Peyer's patch (tissue), 4 donors: ENCODE measurements around the gene CHST6. TPM values are rescaled to one million over a fixed set of nuclear protein-coding genes. Genes with fewer than 3 reads are reported as not detected.
A peak's percentile ranks its signal among the peaks of the same experiment; 100 is the strongest.
"Not testable (repeated sequence)": the region's sequence is repeated elsewhere in the genome, so short reads cannot be mapped to it uniquely, and the experiment has no call there.

Source experiments
- DNase-seq, 3 donors: peaks; one replicate each; pipeline ENCODE4 v3.0.0-alpha.2; 2017 to 2019
- H3K27ac ChIP-seq, 4 donors: fragments of 200-600 bp; sonication (generic); one replicate each; pipeline ENCODE4 v1.5.1; 2016 to 2019
- H3K27me3 ChIP-seq, 2 donors: fragments of 200-600 bp; sonication (generic); one replicate each; pipeline ENCODE4 v1.5.1; 2019
- H3K36me3 ChIP-seq, 3 donors: fragments of 200-600 bp; sonication (generic); one replicate each; pipeline ENCODE4 v1.5.1; 2016 to 2019
- H3K4me1 ChIP-seq, 4 donors: fragments of 200-600 bp; sonication (generic); one replicate each; pipeline ENCODE4 v1.5.1; 2016 to 2019
- H3K4me3 ChIP-seq, 4 donors: fragments of 200-600 bp; sonication (generic); 1 replicate in 3 of 4; 2 replicates in 1 of 4; pipeline ENCODE4 v1.5.1; 2016 to 2019; ENCODE audit warnings: mild to moderate bottlenecking in 1 of 4
- H3K9me3 ChIP-seq, 4 donors: fragments of 200-600 bp; sonication (generic); one replicate each; pipeline ENCODE4 v1.5.1; 2016 to 2019; ENCODE audit warnings: mild to moderate bottlenecking in 1 of 4
- CTCF ChIP-seq, 6 experiments: fragments of 450-650 bp in 4 of 6; fragments of 200-600 bp in 2 of 6; sonication (generic) in 1 of 6; IDR thresholded peaks; one replicate each; pipeline ENCODE4 v1.5.1; 2017 to 2019; ENCODE audit warnings: antibody characterized with exemption in 6 of 6, mild to moderate bottlenecking in 3 of 6, moderate library complexity in 1 of 6
- POLR2A ChIP-seq, 2 donors: fragments of 450-650 bp; IDR thresholded peaks; one replicate each; pipeline ENCODE4 v1.5.1; 2017; ENCODE audit warnings: antibody characterized with exemption in 2 of 2, mild to moderate bottlenecking in 2 of 2, moderate library complexity in 2 of 2
- total RNA-seq, 4 donors: library from RNA; depleted of rRNA; stranded (reverse); fragments of >200 nt; gene quantifications; one replicate each; pipeline ENCODE4 v1.1.0, GENCODE V29; 2016

The CHST6 gene
- total RNA-seq, 4 donors from 2014 or later: 12.8 to 50.2 (median 22.3) TPM; not detected in 1

- H3K27ac ChIP-seq: no peak overlapping the region
- no peak for DNase-seq
- H3K27me3 ChIP-seq: no peaks in the 10 kb centered on the region
- H3K9me3 ChIP-seq: no peaks in the 10 kb centered on the region
- H3K36me3 ChIP-seq: peaks cover 0 to 10% (median 0%) of the 10 kb centered on the region in 3 donors
- H3K4me1 ChIP-seq: no peaks in the 10 kb centered on the region
- TF ChIP-seq CTCF (IDR thresholded peaks at IDR 0.05) (no peak), POLR2A (IDR thresholded peaks at IDR 0.05) (no peak)
- H3K4me3 ChIP-seq: no peak overlapping the region
Measured at GRCh38 chr16:75443298-75443697, 51.9 kb downstream of the CHST6 start.

- peak; percentile 66 to 85 (median 69) for DNase-seq
- TF ChIP-seq POLR2A (IDR thresholded peaks at IDR 0.05): peak in 1 of 2 donors; percentile 17
- TF ChIP-seq CTCF (IDR thresholded peaks at IDR 0.05): peak in 2 of 6 experiments; percentile 2 to 22
Measured at GRCh38 chr16:75433732-75434413, 61.4 kb downstream of the CHST6 start.

DNA sequence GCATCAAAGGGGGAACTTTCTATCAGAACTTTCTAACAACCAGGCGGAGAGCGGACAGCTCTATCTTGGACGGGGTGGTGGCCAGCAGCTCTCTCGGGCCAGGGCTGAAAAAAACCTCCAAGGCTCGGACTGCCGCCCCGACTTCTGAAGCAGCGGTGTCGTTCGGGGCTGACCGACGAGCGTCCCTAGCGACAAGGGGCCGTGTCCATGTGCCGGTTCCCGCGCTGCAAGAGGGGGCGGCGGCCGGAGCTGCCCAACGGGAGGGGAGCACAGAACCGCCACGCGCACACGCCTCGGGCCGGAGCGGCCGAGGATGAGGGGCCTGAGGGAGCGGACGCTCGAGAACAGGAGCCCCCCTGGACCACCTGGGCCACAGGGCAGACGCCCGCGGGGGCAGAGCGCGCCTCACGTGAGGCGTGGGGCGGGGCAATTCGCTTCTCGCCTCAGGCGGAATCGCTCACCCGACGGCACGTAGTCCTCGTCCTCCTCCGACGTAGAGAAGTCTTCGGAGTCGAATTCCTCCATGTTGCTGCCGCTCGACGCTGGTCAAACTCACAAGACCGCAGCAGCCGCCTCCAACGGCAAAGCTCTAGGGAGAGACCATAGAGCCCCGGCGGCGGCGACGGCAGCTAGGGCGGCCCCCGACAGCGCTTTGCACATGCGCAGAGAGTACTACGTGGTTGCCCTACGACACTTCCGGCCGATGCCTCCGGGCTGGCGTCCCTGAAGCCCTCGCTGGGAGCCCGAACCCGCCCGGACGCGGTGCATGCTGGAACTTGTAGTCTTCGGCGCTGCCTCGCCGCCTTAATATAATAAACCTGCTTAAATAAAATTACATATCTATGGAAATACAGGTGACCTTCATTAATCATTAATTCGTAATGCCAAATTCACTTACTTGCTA lies 62.2 kb downstream of the CHST6 start, which contains the start of gene CFDP1:
Gene CFDP1 (minus strand): TSS at position 676 of the 904 bp plus-strand sequence. CDS start 151 bp downstream, at position 525.
- TF ChIP-seq CTCF (IDR thresholded peaks at IDR 0.05) (peak in 2 of 6 experiments; percentile 8 to 26), POLR2A (IDR thresholded peaks at IDR 0.05) (peak; percentile 71 to 74)
- H3K27ac ChIP-seq: peak within 1 kb of the TSS; percentile 85 to 98 (median 94)

More at GRCh38 chr16:75433732-75434413, 61.4 kb downstream of the CHST6 start:
- no peaks in the 10 kb centered on the region for H3K9me3 ChIP-seq
- H3K27ac ChIP-seq: peak overlapping the region; percentile 85 to 98 (median 94)
- H3K36me3 ChIP-seq: no peaks in the 10 kb centered on the region
- no peaks in the 10 kb centered on the region for H3K27me3 ChIP-seq
- peak overlapping the region; percentile 68 to 95 (median 82) for H3K4me3 ChIP-seq
- peaks cover 0 to 20% (median 0%) of the 10 kb centered on the region in 4 donors for H3K4me1 ChIP-seq

GRCh38 chr16:75429621-75430403 lies 65.4 kb downstream of the CHST6 start:
- H3K27me3 ChIP-seq: no peaks in the 10 kb centered on the region
- no peaks in the 10 kb centered on the region for H3K9me3 ChIP-seq
- H3K27ac ChIP-seq: no peak overlapping the region
- no peak for DNase-seq
- no peaks in the 10 kb centered on the region for H3K36me3 ChIP-seq
- no peak for TF ChIP-seq CTCF (IDR thresholded peaks at IDR 0.05)
- TF ChIP-seq POLR2A (IDR thresholded peaks at IDR 0.05): no peak
- peaks cover 0 to 20% (median 0%) of the 10 kb centered on the region in 4 donors for H3K4me1 ChIP-seq
- no peak overlapping the region for H3K4me3 ChIP-seq

More for the DNA sequence above, 62.2 kb downstream of the CHST6 start, which contains the start of gene CFDP1:
- H3K27me3 ChIP-seq: no peaks in the 10 kb centered on the region
- DNase-seq: peak; percentile 93 to 98 (median 97)
- H3K4me3 ChIP-seq: peak within 1 kb of the TSS; percentile 68 to 95 (median 82)
- H3K36me3 ChIP-seq: no peaks in the 10 kb centered on the region
- H3K4me1 ChIP-seq: peaks cover 0 to 20% (median 0%) of the 10 kb centered on the region in 4 donors
- no peaks in the 10 kb centered on the region for H3K9me3 ChIP-seq

- H3K27me3 ChIP-seq, H3K4me1 ChIP-seq, H3K27ac ChIP-seq, H3K9me3 ChIP-seq, H3K4me3 ChIP-seq, H3K36me3 ChIP-seq, DNase-seq: not testable (repeated sequence)
Measured at GRCh38 chr16:75426524-75426923, 68.7 kb downstream of the CHST6 start.

- H3K4me3 ChIP-seq, H3K9me3 ChIP-seq, DNase-seq, H3K27ac ChIP-seq, H3K27me3 ChIP-seq, H3K36me3 ChIP-seq: not testable (repeated sequence)
- peaks cover 0 to 12% (median 0%) of the 10 kb centered on the region in 4 donors for H3K4me1 ChIP-seq
Measured at GRCh38 chr16:75424105-75424762, 71.0 kb downstream of the CHST6 start.
